Tibial artery (tissue), 4 donors: ENCODE measurements around the gene FAM9C.

Source experiments
- DNase-seq, 2 donors: peaks; one replicate each; pipeline ENCODE4 v3.0.0-alpha.2; 2019
- H3K27ac ChIP-seq, 2 donors: fragments of 200-600 bp; sonication (generic) in 1 of 2; 1 replicate in 1 of 2; 2 replicates in 1 of 2; pipeline ENCODE4 v1.5.1; 2018 to 2019; ENCODE audit warnings: mild to moderate bottlenecking in 1 of 2
- H3K27me3 ChIP-seq, 2 donors: fragments of 200-600 bp; sonication (generic) in 1 of 2; one replicate each; pipeline versions ENCODE4 v1.5.1 to v1.6.0; 2016 to 2019
- H3K36me3 ChIP-seq, 3 donors: fragments of 200-600 bp; sonication (generic) in 2 of 3; one replicate each; pipeline ENCODE4 v1.5.1; 2016 to 2019; ENCODE audit warnings: mild to moderate bottlenecking in 2 of 3
- H3K4me1 ChIP-seq, 4 donors: fragments of 200-600 bp; sonication (generic) in 2 of 4; 1 replicate in 3 of 4; 2 replicates in 1 of 4; pipeline ENCODE4 v1.5.1; 2016 to 2019
- H3K4me3 ChIP-seq, 2 donors: fragments of 200-600 bp; sonication (generic) in 1 of 2; 1 replicate in 1 of 2; 2 replicates in 1 of 2; pipeline ENCODE4 v1.5.1; 2018 to 2019; ENCODE audit warnings: mild to moderate bottlenecking in 2 of 2
- H3K9me3 ChIP-seq, 3 donors: fragments of 200-600 bp; sonication (generic) in 1 of 3; one replicate each; pipeline ENCODE4 v1.5.1; 2016 to 2019
- intact Hi-C: fragments of 100-400 bp; cut with DNase I; formaldehyde crosslinking; loops from one replicate; pipeline ENCODE4 v1.15.0; 2023; ENCODE audit warnings: low total_unique reads
- TF ChIP-seq, protein P1 (sequence below), 2 experiments: fragments of 200-600 bp in 1 of 2; fragments of 450-650 bp in 1 of 2; IDR thresholded peaks; one replicate each; pipeline ENCODE4 v1.5.1; 2017 to 2019; ENCODE audit warnings: antibody characterized with exemption in 2 of 2, mild to moderate bottlenecking in 1 of 2, moderate library complexity in 1 of 2

FAM9C gene

DNA sequence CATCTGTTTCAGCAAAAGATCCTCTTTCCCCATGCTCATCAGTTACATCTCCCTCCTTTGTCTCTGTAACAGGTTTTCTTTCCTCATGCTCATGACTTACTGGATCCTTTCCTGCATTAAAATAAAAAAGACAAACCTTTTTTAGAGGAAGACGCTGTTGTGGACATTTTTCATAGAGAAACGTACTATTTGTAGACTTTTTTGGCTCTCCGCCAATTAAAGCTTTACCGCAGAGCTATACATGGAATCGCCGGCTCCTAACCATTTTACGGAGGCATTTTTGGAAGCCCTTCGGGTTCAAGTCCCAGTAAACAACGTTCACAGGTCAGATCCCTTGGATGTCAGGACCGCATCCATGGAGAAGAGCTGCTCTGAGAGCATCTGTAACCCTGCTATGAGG, 1.3 kb downstream of the FAM9C start:
- Histone ChIP-seq H3K27me3 (no peaks in the 10 kb centered on the region), H3K9me3 (no peaks in the 10 kb centered on the region), H3K36me3 (no peaks in the 10 kb centered on the region), H3K4me3 (no peak overlapping the region), H3K27ac (no peak overlapping the region), H3K4me1 (no peaks in the 10 kb centered on the region)
- TF ChIP-seq, protein P1, sequence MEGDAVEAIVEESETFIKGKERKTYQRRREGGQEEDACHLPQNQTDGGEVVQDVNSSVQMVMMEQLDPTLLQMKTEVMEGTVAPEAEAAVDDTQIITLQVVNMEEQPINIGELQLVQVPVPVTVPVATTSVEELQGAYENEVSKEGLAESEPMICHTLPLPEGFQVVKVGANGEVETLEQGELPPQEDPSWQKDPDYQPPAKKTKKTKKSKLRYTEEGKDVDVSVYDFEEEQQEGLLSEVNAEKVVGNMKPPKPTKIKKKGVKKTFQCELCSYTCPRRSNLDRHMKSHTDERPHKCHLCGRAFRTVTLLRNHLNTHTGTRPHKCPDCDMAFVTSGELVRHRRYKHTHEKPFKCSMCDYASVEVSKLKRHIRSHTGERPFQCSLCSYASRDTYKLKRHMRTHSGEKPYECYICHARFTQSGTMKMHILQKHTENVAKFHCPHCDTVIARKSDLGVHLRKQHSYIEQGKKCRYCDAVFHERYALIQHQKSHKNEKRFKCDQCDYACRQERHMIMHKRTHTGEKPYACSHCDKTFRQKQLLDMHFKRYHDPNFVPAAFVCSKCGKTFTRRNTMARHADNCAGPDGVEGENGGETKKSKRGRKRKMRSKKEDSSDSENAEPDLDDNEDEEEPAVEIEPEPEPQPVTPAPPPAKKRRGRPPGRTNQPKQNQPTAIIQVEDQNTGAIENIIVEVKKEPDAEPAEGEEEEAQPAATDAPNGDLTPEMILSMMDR (IDR thresholded peaks at IDR 0.05), result no peak
- intact Hi-C loops, result no loop called here
- no peak for DNase-seq

GRCh38 chrX:13036896-13037295, 7.5 kb downstream of the FAM9C start:
- H3K36me3 ChIP-seq, result no peaks in the 10 kb centered on the region
- TF ChIP-seq, protein P1 (IDR thresholded peaks at IDR 0.05), result no peak
- no peaks in the 10 kb centered on the region for H3K4me1 ChIP-seq
- intact Hi-C loops, result no loop called here
- no peaks in the 10 kb centered on the region for H3K9me3 ChIP-seq
- no peak for DNase-seq
- no peak overlapping the region for H3K27ac ChIP-seq
- H3K27me3 ChIP-seq, result no peaks in the 10 kb centered on the region
- H3K4me3 ChIP-seq, result no peak overlapping the region

DNA sequence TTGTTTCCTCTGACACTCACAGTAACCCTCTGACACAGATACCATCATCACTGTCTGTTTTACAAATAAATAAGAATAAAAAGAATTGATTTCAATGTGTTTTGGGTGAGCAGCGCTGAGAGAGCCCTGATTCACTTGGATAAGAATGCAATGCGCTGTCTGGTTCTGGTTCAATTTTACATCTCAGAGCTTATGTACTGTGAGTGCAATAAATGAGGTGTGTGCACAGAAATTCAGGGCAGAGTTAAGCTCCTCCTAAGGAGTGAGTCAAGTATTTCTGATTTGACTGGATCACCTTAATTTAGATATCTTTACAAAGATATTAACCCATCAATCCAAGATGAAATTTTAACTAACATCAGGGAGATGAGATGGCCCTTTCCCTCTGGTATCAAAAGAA, 11.2 kb downstream of the FAM9C start:
- H3K9me3 ChIP-seq, result no peaks in the 10 kb centered on the region
- intact Hi-C loops, result no loop called here
- DNase-seq, result no peak
- no peaks in the 10 kb centered on the region for H3K36me3 ChIP-seq
- no peak overlapping the region for H3K4me3 ChIP-seq
- no peak overlapping the region for H3K27ac ChIP-seq
- TF ChIP-seq, protein P1 (IDR thresholded peaks at IDR 0.05), result no peak
- H3K27me3 ChIP-seq, result no peaks in the 10 kb centered on the region
- peaks cover 0 to 15% (median 4%) of the 10 kb centered on the region in 4 donors for H3K4me1 ChIP-seq

DNA sequence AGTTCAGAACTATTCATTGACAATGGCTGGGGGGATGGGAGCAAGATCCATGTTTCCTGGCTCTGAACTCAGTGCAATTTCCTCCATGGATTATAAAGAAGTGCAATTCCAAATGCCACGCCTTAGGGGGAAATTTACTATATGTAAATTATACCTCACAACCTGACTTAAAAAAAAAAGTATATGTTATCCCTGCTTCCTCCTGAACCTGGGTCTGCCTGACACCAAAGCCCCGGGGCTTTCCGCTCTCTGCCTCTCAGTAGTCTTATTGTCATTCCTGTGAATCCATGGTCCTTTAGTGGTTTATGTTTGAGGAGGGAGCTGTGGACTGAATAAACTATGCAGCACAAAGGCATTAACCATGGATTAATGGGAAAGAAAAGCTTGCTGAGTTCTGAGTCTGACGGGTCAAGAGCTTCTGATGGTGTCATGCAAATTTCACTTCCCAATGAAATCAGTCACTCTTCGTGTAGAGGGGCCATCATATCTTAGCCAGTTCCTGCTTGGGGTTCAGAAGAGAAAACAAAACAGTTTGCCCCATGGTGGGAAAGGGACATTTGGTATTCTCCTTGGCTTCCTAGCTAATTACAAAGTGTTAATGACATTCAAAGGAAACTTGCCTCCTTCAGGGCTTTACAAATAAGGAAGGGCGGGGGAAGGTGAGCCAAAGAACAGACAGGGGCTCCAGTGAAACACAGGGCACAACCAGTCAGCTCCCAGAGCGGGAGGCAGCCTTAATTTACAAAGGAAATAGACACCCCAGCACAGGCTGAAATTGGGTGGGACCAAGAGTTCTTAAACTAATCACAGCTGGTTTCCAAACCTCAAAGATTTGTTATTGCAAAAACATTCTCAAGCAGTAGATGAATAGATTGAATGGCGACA, 14.3 kb downstream of the FAM9C start:
- H3K27ac ChIP-seq, result no peak overlapping the region
- H3K36me3 ChIP-seq, result no peaks in the 10 kb centered on the region
- DNase-seq, result no peak
- H3K4me3 ChIP-seq, result no peak overlapping the region
- no peaks in the 10 kb centered on the region for H3K9me3 ChIP-seq
- H3K27me3 ChIP-seq, result no peaks in the 10 kb centered on the region
- intact Hi-C loops, result no loop called here
- H3K4me1 ChIP-seq, result peaks cover 0 to 15% (median 4%) of the 10 kb centered on the region in 4 donors
- TF ChIP-seq, protein P1 (IDR thresholded peaks at IDR 0.05), result no peak

DNA sequence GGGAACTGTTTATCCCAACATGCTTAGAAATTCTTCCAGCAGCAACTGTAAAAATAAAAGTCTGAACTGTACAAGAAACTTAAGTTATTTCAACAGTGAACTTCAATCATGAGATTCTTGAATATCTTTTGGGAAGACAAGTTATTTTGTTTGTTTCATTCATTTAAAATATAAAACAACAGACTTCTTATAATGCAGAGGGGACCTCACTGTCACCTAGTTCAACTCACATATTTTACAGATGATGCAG, 14.9 kb downstream of the FAM9C start:
- no peak for DNase-seq
- no peaks in the 10 kb centered on the region for H3K27me3 ChIP-seq
- no peak overlapping the region for H3K27ac ChIP-seq
- H3K4me3 ChIP-seq, result no peak overlapping the region
- H3K4me1 ChIP-seq, result peaks cover 0 to 15% (median 4%) of the 10 kb centered on the region in 4 donors
- TF ChIP-seq, protein P1 (IDR thresholded peaks at IDR 0.05), result no peak
- no peaks in the 10 kb centered on the region for H3K36me3 ChIP-seq
- intact Hi-C loops, result no loop called here
- no peaks in the 10 kb centered on the region for H3K9me3 ChIP-seq
